DND-41 (cell line): Measurements from ENCODE around the gene PCDHGB2.
A peak's percentile ranks its signal among the peaks of the same experiment; 100 is the strongest.
"Not testable (repeated sequence)": the region's sequence is repeated elsewhere in the genome, so short reads cannot be mapped to it uniquely, and the experiment has no call there.

Source experiments
- ATAC-seq: fragments of 200-7000 bp; cut with Tn5 transposase; 3 replicates; pipeline ENCODE4 v1.9.1; 2021; ENCODE audit warnings: low read depth; ENCODE audit not compliant: insufficient read depth
- DNase-seq: peaks from one replicate; pipeline ENCODE4 v3.0.0-alpha.2; 2020
- H2AFZ ChIP-seq: 2 replicates; pipeline ENCODE4 v1.6.0; 2012; ENCODE audit warnings: low read depth, low read length
- H3K27ac ChIP-seq: 2 replicates; pipeline ENCODE4 v1.5.1; 2012; ENCODE audit warnings: low read length, inconsistent platforms
- H3K27me3 ChIP-seq: fragments of 200-600 bp; sonication (generic); 2 replicates; pipeline ENCODE4 v1.6.0; 2012; ENCODE audit warnings: low read length, mild to moderate bottlenecking, inconsistent platforms; ENCODE audit not compliant: insufficient read depth, poor library complexity
- H3K36me3 ChIP-seq: 2 replicates; pipeline ENCODE4 v1.5.1; 2012; ENCODE audit warnings: low read length, inconsistent platforms; ENCODE audit not compliant: insufficient read depth
- H3K4me1 ChIP-seq: 2 replicates; pipeline ENCODE4 v1.5.1; 2012; ENCODE audit warnings: mild to moderate bottlenecking, low read length; ENCODE audit not compliant: insufficient read depth
- H3K4me2 ChIP-seq: 2 replicates; pipeline ENCODE4 v1.6.0; 2012; ENCODE audit warnings: mild to moderate bottlenecking, moderate library complexity, low read length, inconsistent platforms; ENCODE audit not compliant: insufficient read depth
- H3K4me3 ChIP-seq, 2 experiments: fragments of 200-600 bp in 1 of 2; shearing (Covaris generic) in 1 of 2; 2 replicates each; pipeline ENCODE4 v1.5.1; 2012 to 2016; ENCODE audit warnings: inconsistent platforms in 2 of 2, low read length in 2 of 2, mild to moderate bottlenecking in 2 of 2, low read depth in 1 of 2, moderate library complexity in 1 of 2
- H3K79me2 ChIP-seq: 2 replicates; pipeline ENCODE4 v1.6.0; 2012; ENCODE audit warnings: low read length, inconsistent platforms; ENCODE audit not compliant: insufficient read depth
- H3K9ac ChIP-seq: 2 replicates; pipeline ENCODE4 v1.6.0; 2012; ENCODE audit warnings: low read depth, mild to moderate bottlenecking, inconsistent platforms, low read length, moderate library complexity
- H3K9me3 ChIP-seq: 2 replicates; pipeline ENCODE4 v1.5.1; 2012; ENCODE audit warnings: low read length, moderate library complexity, mild to moderate bottlenecking, inconsistent platforms; ENCODE audit not compliant: insufficient read depth, severe bottlenecking
- H4K20me1 ChIP-seq: 2 replicates; pipeline ENCODE4 v1.6.0; 2012; ENCODE audit warnings: low read length; ENCODE audit not compliant: insufficient read depth
- CTCF ChIP-seq: IDR thresholded peaks from 2 replicates; pipeline ENCODE4 v1.5.1; 2012; ENCODE audit warnings: borderline replicate concordance, low read length, moderate library complexity, mild to moderate bottlenecking; ENCODE audit not compliant: poor library complexity, severe bottlenecking; ENCODE audit errors: extremely low read depth
- EZH2 ChIP-seq: IDR thresholded peaks from 3 replicates; pipeline ENCODE4 v1.6.1; 2012; ENCODE audit warnings: borderline replicate concordance, low read depth, mild to moderate bottlenecking, moderate library complexity, low read length, inconsistent platforms; ENCODE audit not compliant: severe bottlenecking

The PCDHGB2 gene

DNA sequence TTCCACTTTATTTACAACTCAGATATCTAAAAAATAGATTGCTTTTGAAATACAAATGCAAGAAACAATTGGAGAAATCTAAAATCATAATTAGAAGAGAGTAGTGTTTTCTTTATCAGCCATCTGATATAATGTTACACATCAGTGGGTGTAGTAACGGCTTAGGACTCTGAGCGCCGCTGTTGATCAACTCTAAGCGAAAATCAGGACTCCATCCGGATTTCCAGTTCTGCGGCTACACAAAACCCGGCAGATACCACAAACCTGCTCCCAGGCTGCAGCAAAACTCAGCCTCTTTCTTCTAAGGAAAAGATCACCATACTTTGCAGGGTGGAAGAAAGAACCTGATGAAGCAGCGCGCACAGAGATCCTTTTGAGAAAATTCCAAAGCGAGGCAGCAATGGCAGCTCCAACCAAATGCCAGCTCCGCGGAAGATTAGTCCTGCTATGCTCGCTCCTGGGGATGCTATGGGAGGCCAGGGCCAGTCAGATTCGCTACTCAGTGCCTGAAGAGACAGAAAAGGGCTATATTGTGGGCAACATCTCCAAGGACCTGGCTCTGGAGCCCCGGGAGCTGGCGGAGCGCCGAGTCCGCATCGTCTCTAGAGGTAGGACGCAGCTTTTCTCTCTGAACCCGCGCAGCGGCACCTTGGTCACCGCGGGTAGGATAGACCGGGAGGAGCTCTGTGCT, 42.9 kb downstream of the PCDHGB2 start, which contains the start of gene PCDHGA9:
PCDHGA9 (plus strand) TSS at position 226 of the 691 bp plus-strand sequence; CDS start at position 401, 175 bp downstream.
- no peak within 1 kb of the TSS for H3K9ac ChIP-seq
- no peaks in the 10 kb centered on the region for H3K9me3 ChIP-seq
- no peaks in the 10 kb centered on the region for H3K27me3 ChIP-seq
- TF ChIP-seq CTCF = peak; percentile 65
- TF ChIP-seq EZH2 = no peak
- no peaks in the 10 kb centered on the region for H3K4me1 ChIP-seq
- peak; percentile 27 for DNase-seq
- H3K4me3 ChIP-seq = peak within 1 kb of the TSS in 1 of 2 experiments; percentile 32; a peak in 1 of 4 replicates
- H4K20me1 ChIP-seq = no peaks in the 10 kb centered on the region
- no peaks in the 10 kb centered on the region for H3K36me3 ChIP-seq
- no peaks in the 10 kb centered on the region for H3K79me2 ChIP-seq
- H3K4me2 ChIP-seq = peak within 1 kb of the TSS; percentile 42; the same call in 1 of the 2 replicates
- peak within 1 kb of the TSS; percentile 51 for H2AFZ ChIP-seq
- 0 out of 3 replicates have a peak, but pooled peaks have one; percentile 45 for ATAC-seq
- no peak within 1 kb of the TSS for H3K27ac ChIP-seq

DNA sequence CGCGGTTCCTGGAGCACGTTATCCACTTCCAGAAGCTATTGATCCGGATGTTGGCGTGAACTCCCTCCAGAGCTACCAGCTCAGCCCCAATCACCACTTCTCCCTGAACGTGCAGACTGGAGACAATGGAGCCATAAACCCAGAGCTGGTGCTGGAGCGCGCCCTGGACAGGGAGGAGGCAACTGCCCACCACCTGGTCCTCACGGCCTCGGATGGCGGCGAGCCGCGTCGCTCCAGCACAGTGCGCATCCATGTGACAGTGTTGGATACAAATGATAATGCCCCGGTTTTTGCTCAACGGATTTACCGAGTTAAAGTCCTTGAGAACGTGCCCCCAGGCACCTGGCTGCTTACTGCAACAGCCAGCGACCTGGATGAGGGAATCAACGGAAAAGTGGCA, 43.6 kb downstream of the PCDHGB2 start:
- Histone ChIP-seq H4K20me1 (no peaks in the 10 kb centered on the region), H3K36me3 (no peaks in the 10 kb centered on the region), H3K9me3 (no peaks in the 10 kb centered on the region), H3K9ac (no peak overlapping the region), H3K79me2 (no peaks in the 10 kb centered on the region), H3K27ac (no peak overlapping the region), H2AFZ (no peak overlapping the region), H3K27me3 (no peaks in the 10 kb centered on the region), H3K4me3 (no peak overlapping the region), H3K4me2 (no peak overlapping the region), H3K4me1 (no peaks in the 10 kb centered on the region)
- ATAC-seq = no peak
- TF ChIP-seq EZH2 (no peak), CTCF (no peak)
- DNase-seq = no peak

DNA sequence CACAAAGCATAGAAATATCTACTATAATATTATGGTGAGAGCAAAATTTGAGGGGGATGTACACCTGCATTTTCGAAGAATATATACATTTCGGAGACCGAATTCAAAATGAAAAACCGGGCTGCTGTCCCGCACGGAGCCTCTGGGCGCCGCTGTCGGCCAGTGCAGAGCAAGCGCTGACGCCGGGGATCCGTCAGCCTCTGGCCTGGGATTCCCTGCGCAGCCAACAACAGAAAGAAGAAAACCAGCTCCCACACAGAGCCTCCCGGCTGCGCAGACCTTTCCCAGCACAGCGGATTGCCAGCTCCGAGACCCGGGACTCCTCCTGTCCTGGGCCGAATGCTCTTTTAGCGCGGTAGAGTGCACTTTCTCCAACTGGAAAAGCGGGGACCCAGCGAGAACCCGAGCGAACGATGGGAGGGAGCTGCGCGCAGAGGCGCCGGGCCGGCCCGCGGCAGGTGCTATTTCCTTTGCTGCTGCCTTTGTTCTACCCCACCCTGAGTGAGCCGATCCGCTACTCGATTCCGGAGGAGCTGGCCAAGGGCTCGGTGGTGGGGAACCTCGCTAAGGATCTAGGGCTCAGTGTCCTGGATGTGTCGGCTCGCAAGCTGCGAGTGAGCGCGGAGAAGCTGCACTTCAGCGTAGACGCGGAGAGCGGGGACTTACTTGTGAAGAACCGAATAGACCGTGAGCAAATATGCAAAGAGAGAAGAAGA, 48.2 kb downstream of the PCDHGB2 start, which contains the start of gene PCDHGB6:
PCDHGB6 (plus strand) TSS at position 232 of the 716 bp plus-strand sequence; CDS start at position 414, 182 bp downstream.
- not testable (repeated sequence) for H2AFZ ChIP-seq, H3K4me2 ChIP-seq, H3K79me2 ChIP-seq, H4K20me1 ChIP-seq, H3K9me3 ChIP-seq, ATAC-seq, H3K4me1 ChIP-seq, H3K4me3 ChIP-seq, DNase-seq, H3K27ac ChIP-seq, H3K36me3 ChIP-seq, H3K27me3 ChIP-seq, H3K9ac ChIP-seq

- Histone ChIP-seq H3K4me2 (no peak overlapping the region), H3K27ac (no peak overlapping the region), H3K9ac (no peak overlapping the region), H3K27me3 (no peaks in the 10 kb centered on the region), H3K36me3 (no peaks in the 10 kb centered on the region), H3K9me3 (no peaks in the 10 kb centered on the region), H2AFZ (no peak overlapping the region), H4K20me1 (no peaks in the 10 kb centered on the region), H3K4me1 (no peaks in the 10 kb centered on the region), H3K79me2 (no peaks in the 10 kb centered on the region), H3K4me3 (no peak overlapping the region)
- DNase-seq = no peak
- no peak for ATAC-seq
- TF ChIP-seq CTCF = no peak
- TF ChIP-seq EZH2 = no peak
These were observed 50.0 kb downstream of the PCDHGB2 start for GRCh38 chr5:141409598-141410306.
